HG03521 (cell line): ENCODE measurements around the gene PDX1.

Experiments used
- ATAC-seq: cut with Tn5 transposase; IDR thresholded peaks from one replicate; pipeline ENCODE4 v1.9.1; 2021; ENCODE audit warnings: mild to moderate bottlenecking, moderate library complexity; ENCODE audit not compliant: unreplicated experiment

The PDX1 gene

DNA sequence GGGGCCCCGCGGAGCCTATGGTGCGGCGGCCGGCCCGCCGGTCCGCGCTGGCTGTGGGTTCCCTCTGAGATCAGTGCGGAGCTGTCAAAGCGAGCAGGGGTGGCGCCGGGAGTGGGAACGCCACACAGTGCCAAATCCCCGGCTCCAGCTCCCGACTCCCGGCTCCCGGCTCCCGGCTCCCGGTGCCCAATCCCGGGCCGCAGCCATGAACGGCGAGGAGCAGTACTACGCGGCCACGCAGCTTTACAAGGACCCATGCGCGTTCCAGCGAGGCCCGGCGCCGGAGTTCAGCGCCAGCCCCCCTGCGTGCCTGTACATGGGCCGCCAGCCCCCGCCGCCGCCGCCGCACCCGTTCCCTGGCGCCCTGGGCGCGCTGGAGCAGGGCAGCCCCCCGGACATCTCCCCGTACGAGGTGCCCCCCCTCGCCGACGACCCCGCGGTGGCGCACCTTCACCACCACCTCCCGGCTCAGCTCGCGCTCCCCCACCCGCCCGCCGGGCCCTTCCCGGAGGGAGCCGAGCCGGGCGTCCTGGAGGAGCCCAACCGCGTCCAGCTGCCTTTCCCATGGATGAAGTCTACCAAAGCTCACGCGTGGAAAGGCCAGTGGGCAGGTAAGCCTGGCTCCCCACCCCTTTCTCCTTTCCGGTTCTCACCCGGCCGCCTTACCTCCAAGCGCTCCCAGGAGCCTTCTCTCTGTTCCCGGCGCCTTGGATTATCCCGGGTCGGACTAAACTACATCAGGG lies at the start of gene PDX1:
TSS of gene PDX1 (plus strand) at position 67 of the 743 bp plus-strand sequence. CDS start at position 206, 139 bp downstream.
- ATAC-seq, result peak; percentile 8

GRCh38 chr13:27878274-27878673 lies 41.5 kb upstream of the PDX1 start:
- ATAC-seq, result no peak

GRCh38 chr13:27889471-27889870 lies 30.3 kb upstream of the PDX1 start:
- no peak for ATAC-seq

DNA sequence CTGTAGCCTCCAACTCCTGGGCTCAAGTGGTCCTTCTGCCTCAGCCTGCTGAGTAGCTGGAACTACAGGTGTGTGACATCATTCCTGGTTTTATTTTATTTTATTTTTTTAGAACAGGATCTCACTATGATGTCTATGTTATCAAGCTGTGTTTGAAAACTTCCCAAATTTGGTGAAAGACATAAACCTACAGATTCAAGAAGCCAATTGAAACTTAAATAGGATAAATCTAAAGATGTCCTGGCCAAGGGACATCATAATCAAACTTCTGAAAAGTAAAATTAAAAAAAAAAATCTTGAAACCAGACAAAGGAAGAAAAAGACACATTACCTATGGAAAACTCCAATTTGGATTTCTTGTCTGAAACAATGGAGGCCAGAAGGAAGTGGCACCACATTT lies 23.1 kb upstream of the PDX1 start:
- no peak for ATAC-seq

GRCh38 chr13:27904719-27905118 lies 15.1 kb upstream of the PDX1 start:
- no peak for ATAC-seq

GRCh38 chr13:27905650-27906049 lies 14.2 kb upstream of the PDX1 start:
- ATAC-seq, result no peak

- no peak for ATAC-seq
Measured at GRCh38 chr13:27907121-27907787, 12.5 kb upstream of the PDX1 start.

DNA sequence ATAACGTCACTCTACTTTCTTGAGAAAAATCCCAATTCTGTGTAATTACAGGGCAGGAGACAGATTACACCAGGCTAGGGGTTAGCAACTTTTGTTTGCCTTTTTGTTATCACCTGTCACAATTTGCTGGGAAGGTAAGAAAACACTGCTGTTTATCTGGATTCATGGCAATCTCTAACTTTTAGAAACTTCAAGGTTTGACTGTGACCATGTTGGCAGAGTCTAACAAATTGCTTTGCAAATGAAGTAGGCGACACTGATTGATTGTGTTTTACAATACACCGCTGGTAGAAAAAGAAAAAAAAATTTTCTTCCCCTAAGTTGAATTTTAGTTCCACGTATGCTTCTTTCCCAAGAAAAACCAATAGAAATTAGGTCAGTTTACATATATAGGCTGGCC lies 10.4 kb upstream of the PDX1 start:
- no peak for ATAC-seq

DNA sequence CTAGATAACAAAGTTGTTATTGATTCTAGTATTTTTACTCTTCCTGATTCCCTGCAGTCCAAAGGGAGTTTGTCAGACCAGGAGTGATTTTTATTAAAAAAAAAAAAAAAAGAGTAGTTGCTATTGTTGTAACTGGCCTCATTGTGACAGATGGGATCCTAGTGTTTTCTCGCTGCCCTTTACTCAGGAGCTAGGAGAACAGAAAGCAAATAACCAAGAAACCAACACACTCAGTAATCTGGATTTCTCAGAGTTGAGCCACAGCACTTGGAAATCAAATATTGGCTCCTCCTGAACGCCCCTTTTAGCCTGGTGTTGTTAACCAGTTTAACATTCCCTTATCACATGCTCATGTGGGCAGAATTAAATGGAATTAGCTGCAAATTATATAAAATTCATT lies 8.3 kb upstream of the PDX1 start:
- no peak for ATAC-seq

GRCh38 chr13:27913160-27913559 lies 6.6 kb upstream of the PDX1 start:
- no peak for ATAC-seq

DNA sequence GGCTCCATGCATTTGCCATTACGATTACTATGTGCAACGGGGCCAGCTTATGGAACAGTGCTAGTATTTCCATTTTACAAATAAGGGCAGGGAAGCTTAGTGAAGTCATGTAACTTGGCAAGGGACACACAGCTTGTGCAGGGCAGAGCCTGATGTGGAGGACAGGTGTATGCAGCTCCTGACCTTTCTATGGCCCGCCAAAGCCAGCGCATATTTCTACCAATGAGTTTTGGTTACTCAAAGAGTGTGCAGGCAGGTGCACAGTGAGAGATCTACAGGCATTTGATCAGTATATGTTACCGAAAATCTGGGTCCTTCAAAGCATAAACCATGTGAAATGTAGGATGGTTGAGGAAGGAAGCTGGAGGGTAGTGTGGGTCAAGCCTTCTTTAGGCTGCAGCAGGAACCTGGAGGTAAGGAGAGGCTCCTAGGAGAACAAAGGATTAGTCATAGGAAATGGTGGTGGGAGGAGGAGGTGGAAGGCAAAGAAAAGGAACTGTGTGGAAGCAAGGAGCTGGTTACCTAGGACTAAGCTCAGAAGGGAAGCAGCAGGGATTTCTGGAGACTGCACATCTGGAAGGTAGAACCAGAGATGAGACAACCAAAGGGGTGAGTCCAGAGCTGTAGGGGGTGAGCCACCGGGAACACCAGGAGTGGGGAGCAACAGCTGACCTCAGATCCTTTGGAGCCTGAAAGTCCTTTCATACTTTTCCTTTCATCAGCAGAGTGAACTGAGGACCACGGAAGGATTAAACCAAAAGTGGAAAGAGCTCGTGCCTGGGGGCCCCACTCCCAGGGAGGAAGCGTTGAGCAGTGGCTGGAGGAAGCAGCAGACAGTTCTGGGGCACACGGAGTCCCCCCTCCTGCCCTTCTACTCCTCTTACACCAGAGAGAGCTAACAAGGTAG lies 4.2 kb upstream of the PDX1 start:
- no peak for ATAC-seq

- ATAC-seq, result no peak
Measured at GRCh38 chr13:27917121-27917947, 2.5 kb upstream of the PDX1 start.

DNA sequence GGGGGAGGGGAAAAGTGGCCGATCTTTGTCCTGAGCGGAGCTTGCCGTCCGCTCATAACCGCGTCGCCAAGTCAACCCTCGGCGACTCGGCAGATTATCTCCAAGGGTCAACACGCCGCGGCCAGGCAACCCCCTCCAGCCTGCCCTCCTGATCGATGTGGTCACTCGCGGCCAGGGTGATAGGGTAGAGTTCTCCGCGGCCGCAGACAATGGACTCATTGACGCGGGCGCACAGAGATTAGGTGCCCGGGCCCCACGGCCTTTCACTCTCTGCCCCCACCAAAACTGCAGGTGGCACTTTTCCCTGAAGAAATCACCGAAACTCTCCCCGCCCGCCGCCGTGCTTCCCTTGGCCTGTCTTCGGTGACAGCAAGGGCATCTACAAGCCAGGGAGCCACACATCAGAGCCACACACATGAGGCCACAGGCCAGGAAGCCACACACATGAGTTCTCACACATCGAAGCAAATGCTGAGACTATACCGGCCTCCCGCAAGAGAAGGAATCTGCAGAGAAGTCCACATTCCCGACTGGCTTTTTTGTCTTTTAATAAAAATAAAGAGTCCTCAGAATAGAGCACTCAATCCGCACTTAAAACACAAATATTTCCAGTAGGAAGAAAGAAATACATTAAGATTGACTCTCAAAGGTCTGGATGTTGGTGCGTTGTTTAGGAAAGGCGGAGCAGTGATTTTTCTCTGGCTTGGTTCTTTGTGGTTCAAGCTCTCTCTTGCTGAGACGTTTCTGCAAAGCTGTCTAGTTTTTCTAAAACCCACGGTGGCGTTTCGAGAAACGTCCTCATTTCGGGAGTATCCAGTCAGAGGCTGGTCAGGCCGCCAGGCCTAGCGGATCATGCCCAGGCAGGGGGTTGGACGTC lies 1.5 kb upstream of the PDX1 start:
- ATAC-seq, result no peak

DNA sequence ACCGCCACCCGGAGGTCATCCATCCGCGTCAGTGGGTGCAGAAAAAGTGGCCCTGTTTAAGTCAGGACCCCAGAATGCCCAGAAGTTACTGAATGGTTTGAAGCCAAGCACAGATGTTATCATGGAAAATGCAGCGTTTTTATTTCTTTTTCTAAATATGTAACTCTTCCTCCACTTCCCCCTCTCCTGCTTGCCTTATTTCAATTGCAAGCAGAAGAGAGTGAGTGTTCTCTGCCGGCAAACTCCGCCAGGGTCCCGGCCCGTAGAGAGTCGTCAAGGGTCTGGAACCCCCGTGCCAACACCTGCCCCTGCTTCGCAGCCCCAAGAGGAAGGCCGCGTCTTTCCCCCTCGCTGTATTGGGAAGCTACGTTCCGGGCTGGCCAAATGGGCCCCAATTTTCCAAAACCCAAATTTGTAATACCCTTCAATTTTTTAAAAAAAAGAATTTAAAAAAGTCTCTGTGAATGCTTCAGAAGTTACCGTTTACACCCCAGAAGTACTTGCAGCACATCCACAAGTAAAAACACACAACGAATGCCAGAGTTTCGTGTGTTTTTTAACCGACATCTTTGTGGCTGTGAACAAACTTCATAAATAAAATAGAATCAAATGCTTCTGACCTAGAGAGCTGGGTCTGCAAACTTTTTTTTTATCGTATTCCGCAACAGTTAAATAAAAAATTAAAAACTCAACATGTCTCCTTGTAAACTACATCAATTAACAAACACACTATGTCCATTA lies 712 bp upstream of the PDX1 start:
- no peak for ATAC-seq

DNA sequence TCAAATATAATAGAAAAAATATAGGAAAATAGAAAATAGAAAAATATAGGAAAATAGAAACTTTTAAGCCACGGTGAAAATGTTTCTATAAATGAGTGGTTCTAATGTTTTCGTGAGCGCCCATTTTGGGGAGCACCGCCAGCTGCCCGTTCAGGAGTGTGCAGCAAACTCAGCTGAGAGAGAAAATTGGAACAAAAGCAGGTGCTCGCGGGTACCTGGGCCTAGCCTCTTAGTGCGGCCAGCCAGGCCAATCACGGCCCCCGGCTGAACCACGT lies 204 bp upstream of the PDX1 start:
- peak; percentile 71 for ATAC-seq

DNA sequence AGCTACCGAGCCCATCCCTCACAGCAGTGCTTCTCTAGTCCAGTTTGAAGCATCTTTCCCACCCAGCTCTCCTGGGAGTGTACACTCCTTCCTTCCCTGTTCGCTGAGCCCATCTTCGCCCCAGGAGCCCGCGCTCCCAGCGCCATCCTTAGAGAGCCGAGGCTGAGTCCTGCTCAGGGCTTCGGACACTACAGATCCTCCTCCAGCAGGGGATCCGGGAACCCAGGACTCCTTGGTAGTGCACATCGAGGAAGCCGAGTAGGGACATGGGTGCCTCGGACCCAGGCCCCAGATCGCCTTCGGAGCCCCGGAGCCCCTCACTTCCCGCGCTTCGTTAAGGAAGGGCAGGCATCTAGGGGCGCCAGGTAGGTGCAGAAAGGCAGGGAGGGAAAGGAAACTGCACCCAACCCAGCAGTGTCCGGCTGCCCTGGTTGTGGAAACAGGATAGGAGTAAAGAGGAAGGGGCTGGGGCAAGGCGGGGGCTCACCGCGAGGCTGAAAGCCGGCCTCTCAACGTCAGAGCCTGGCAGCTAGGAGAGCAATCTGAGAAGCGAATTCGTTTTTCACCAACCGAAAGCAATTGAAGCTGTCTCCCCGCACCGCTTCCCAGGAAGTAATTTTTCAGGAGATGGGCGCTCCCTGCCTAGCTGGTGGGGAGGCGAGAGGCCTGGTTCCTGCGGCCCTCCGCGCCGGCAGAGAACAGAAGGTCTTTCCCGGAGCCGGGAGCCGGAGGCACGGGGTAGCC lies 1.0 kb downstream of the PDX1 start:
- no peak for ATAC-seq

- ATAC-seq, result no peak
Measured at GRCh38 chr13:27921421-27921960, 1.7 kb downstream of the PDX1 start.
